Activated CD8-positive, alpha-beta memory T cell treated with anti-CD3 and anti-CD28 coated beads, Interleukin-2, amount 10 ng/mL, durations not matched to agents 7 days and 5 days (primary cell): Measurements from ENCODE around the gene KCNJ15. TPM values are rescaled to one million over a fixed set of nuclear protein-coding genes. Genes with fewer than 3 reads are reported as not detected.
"Not testable (repeated sequence)": the region's sequence is repeated elsewhere in the genome, so short reads cannot be mapped to it uniquely, and the experiment has no call there.

ENCODE experiments used
- ATAC-seq: fragments of 150-1000 bp; cut with Tn5 transposase; one replicate; pipeline ENCODE4 v1.10.0; 2021; ENCODE audit warnings: moderate library complexity
- CTCF ChIA-PET: fragments of 350-600 bp; sonication (Branson Sonifier 250); formaldehyde crosslinking; loops from one replicate; lab custom pipeline; 2021; ENCODE audit warnings: antibody characterized with exemption; lab: Charles Lee
- DNase-seq: peaks from one replicate; pipeline ENCODE4 v3.0.0-alpha.2; 2020
- H3K27ac Mint-ChIP-seq: one replicate; pipeline ENCODE4 v1.8.0; 2021; ENCODE audit warnings: mild to moderate bottlenecking, mixed read lengths
- H3K27me3 Mint-ChIP-seq: one replicate; pipeline ENCODE4 v1.8.0; 2021; ENCODE audit warnings: mixed read lengths
- H3K36me3 Mint-ChIP-seq: one replicate; pipeline ENCODE4 v1.8.0; 2021; ENCODE audit warnings: mild to moderate bottlenecking, mixed read lengths
- H3K4me1 Mint-ChIP-seq: one replicate; pipeline ENCODE4 v1.8.0; 2021; ENCODE audit warnings: mixed read lengths
- H3K4me3 Mint-ChIP-seq: one replicate; pipeline ENCODE4 v1.8.0; 2021; ENCODE audit warnings: mild to moderate bottlenecking, moderate library complexity, mixed read lengths
- H3K9me3 Mint-ChIP-seq: one replicate; pipeline ENCODE4 v1.8.0; 2022; ENCODE audit warnings: low read depth, mixed read lengths
- total RNA-seq, 2 experiments: library from RNA; stranded (reverse); gene quantifications; one replicate each; pipeline ENCODE4 v1.2.3, GENCODE V29; 2021

Gene KCNJ15
- total RNA-seq, 2 experiments from 2014 or later, result not detected

DNA sequence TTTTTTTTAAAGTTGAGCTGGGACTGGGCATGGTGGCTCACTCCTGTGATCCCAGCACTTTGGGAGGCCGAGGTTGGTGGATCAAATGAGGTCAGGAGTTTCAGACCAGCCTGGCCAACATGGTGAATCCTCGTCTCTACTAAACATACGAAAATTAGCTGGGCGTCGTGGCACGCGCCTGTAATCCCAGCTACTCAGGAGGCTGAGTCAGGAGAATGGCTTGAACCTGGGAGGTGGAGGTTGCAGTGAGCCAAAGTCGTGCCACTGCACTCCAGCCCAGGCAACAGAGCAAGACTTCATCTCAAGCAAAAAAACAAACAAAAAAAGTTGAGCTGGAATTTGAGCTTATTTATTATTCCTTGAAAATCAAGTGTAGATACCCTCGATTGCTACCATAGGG, 21.5 kb upstream of the KCNJ15 start:
- ATAC-seq, H3K27ac Mint-ChIP-seq: not testable (repeated sequence)

DNA sequence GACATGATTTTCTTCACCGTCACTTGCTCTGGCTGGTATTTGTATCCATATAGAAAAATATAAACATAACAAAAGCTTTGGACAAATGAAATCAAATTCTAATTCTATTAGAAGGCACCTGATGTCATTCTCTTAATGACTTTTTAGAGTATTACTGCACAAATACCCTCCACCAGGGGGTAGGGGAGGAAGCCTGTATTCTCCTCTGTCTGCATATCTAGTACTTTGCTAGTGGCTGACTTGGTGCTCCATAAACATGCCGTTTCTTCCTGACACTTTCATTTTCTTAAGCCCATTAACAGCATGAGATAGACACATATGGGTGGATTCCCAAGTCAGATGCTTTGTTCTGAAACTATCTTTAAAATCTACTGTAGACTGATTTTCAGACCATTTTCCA, 20.6 kb upstream of the KCNJ15 start:
- ATAC-seq (no peak), DNase-seq (no peak)
- CTCF ChIA-PET, result no interaction called here
- H3K9me3 Mint-ChIP-seq, result no peaks in the 10 kb centered on the region
- H3K4me3 Mint-ChIP-seq, result no peak overlapping the region
- H3K27ac Mint-ChIP-seq, result no peak overlapping the region
- H3K27me3 Mint-ChIP-seq, result no peaks in the 10 kb centered on the region
- H3K4me1 Mint-ChIP-seq, result no peaks in the 10 kb centered on the region
- H3K36me3 Mint-ChIP-seq, result no peaks in the 10 kb centered on the region

More for the DNA sequence above, 21.5 kb upstream of the KCNJ15 start:
- H3K27me3 Mint-ChIP-seq, CTCF ChIA-PET, H3K4me3 Mint-ChIP-seq, H3K9me3 Mint-ChIP-seq, DNase-seq, H3K4me1 Mint-ChIP-seq, H3K36me3 Mint-ChIP-seq: not testable (repeated sequence)

DNA sequence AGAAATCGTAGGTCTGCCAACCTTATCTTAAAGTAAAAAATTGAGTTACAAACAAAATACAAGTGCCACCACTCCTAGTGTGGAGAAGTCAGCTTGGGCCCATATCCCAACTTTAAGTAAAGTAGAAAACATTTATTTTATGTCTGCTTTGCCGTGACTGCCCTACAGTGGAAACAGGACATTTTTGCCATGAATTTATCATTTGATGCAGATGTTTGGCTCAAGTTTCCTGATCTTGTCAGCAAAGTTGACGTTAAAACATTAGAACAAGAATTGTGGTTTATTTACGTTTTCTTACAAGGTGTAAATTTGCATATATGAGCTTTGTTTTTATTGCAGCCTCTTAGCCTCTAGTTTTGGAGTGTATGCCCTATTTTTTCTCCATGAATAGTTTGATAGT, 17.1 kb upstream of the KCNJ15 start:
- ATAC-seq, result no peak
- CTCF ChIA-PET, result no interaction called here
- Mint-ChIP-seq H3K36me3 (no peaks in the 10 kb centered on the region), H3K27ac (no peak overlapping the region), H3K9me3 (no peaks in the 10 kb centered on the region), H3K4me1 (peaks cover 8% of the 10 kb centered on the region), H3K27me3 (peaks cover 17% of the 10 kb centered on the region), H3K4me3 (no peak overlapping the region)
- DNase-seq, result no peak

GRCh38 chr21:38240129-38240528, 16.7 kb upstream of the KCNJ15 start:
- Mint-ChIP-seq H3K4me3 (no peak overlapping the region), H3K27me3 (peaks cover 20% of the 10 kb centered on the region), H3K27ac (no peak overlapping the region), H3K9me3 (peaks cover 2% of the 10 kb centered on the region), H3K36me3 (no peaks in the 10 kb centered on the region), H3K4me1 (peaks cover 12% of the 10 kb centered on the region)
- ATAC-seq (no peak), DNase-seq (no peak)
- CTCF ChIA-PET, result no interaction called here

DNA sequence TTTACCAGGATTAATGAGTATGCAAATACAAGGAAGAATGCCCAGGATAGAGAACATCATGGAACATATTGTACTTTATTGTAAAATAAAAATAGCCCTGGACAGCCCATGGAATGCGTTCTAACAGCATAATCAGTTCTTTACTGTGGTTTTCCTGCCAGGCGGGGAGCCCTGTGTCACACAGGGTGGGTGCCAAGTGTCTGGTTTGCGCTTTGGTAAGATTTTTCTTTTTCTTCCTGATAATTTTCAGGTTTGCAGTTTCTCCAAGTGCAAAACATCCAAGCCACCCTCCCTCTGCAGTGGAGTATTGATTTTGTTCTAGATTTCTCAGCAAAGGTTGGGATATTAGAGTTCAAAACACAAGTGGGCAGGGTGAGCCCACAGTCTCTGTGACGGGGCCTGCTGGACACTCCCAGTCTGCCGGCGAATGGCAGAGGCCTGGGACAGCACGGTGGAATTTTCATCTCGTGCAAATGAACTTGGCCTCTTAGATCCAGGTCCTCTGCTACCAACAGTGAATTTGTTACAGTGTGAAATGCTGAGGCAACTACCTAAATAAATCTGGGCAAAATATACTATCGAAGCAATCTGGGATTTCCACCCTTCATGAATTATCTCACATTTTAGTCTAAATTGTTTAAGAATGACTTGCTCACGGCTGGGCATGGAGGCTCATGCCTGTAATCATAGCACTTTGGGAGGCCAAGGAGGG, 15.6 kb upstream of the KCNJ15 start:
- H3K4me3 Mint-ChIP-seq, result no peak overlapping the region
- CTCF ChIA-PET, result no interaction called here
- no peak for DNase-seq
- H3K27me3 Mint-ChIP-seq, result peaks cover 24% of the 10 kb centered on the region
- ATAC-seq, result no peak
- peaks cover 18% of the 10 kb centered on the region for H3K4me1 Mint-ChIP-seq
- H3K27ac Mint-ChIP-seq, result no peak overlapping the region
- H3K9me3 Mint-ChIP-seq, result peaks cover 7% of the 10 kb centered on the region
- H3K36me3 Mint-ChIP-seq, result no peaks in the 10 kb centered on the region

GRCh38 chr21:38242061-38242460, 14.7 kb upstream of the KCNJ15 start:
- DNase-seq (no peak), ATAC-seq (no peak)
- no peak overlapping the region for H3K4me3 Mint-ChIP-seq
- peaks cover under 1% of the 10 kb centered on the region for H3K36me3 Mint-ChIP-seq
- peaks cover 18% of the 10 kb centered on the region for H3K4me1 Mint-ChIP-seq
- H3K27me3 Mint-ChIP-seq, result peaks cover 29% of the 10 kb centered on the region
- peaks cover 8% of the 10 kb centered on the region for H3K9me3 Mint-ChIP-seq
- CTCF ChIA-PET, result no interaction called here
- no peak overlapping the region for H3K27ac Mint-ChIP-seq

DNA sequence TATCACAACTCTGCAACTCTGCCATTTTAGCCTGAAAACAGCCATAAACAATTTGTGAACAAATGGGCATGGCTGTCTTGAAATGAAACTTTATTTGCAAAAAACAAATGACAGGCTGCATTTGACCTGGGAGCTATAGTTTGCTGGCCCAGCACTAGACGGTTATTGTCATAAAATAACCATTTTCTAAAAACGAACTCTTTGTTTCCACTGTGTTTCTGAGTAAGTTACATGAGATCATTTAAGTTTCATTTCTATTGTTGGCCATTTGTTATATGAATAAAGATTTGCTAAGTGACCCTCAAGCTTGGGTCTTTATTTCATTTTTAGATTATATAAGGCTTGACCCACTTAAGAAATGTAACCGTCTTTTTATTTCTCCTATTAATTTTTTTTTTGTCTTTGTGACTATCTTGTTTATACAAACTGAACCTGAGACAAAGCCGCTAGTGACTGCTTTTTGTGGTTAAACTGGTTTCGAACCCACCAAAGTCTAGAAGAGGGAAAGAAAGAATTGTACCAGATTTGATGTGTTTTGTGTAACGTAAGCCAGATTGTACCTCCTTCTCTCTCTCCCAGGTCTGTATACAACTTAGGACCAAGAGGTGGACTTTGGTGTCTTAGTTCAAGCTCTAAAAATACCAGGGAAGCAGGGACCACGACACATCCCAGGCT, 12.9 kb upstream of the KCNJ15 start:
- no peak overlapping the region for H3K4me3 Mint-ChIP-seq
- H3K27me3 Mint-ChIP-seq, result peaks cover 34% of the 10 kb centered on the region
- no peak overlapping the region for H3K27ac Mint-ChIP-seq
- DNase-seq (no peak), ATAC-seq (no peak)
- peaks cover 20% of the 10 kb centered on the region for H3K4me1 Mint-ChIP-seq
- H3K9me3 Mint-ChIP-seq, result peaks cover 11% of the 10 kb centered on the region
- H3K36me3 Mint-ChIP-seq, result peaks cover 1% of the 10 kb centered on the region
- CTCF ChIA-PET, result no interaction called here

DNA sequence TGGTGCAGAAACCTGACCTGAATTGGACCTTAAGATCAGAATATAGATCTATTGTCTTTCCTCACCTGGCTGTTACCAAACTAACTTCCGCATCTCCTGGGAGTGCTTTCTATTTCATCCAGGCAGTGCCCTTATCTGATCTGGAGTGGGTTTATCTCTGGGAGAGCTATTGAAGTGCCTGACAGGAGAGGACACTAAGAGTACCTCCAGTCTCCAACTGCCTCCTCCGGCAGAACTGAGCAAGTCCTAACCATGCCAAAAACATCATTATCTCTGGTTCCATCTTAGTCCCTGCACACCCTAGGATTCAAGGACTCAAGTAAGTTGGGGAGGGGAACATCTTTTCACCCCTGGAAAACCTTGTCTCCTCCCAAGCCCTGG, 12.4 kb upstream of the KCNJ15 start:
- ATAC-seq (no peak), DNase-seq (no peak)
- Mint-ChIP-seq H3K27ac (no peak overlapping the region), H3K9me3 (peaks cover 11% of the 10 kb centered on the region), H3K4me3 (no peak overlapping the region), H3K4me1 (peaks cover 26% of the 10 kb centered on the region), H3K36me3 (peaks cover 1% of the 10 kb centered on the region), H3K27me3 (peaks cover 34% of the 10 kb centered on the region)
- CTCF ChIA-PET, result no interaction called here

DNA sequence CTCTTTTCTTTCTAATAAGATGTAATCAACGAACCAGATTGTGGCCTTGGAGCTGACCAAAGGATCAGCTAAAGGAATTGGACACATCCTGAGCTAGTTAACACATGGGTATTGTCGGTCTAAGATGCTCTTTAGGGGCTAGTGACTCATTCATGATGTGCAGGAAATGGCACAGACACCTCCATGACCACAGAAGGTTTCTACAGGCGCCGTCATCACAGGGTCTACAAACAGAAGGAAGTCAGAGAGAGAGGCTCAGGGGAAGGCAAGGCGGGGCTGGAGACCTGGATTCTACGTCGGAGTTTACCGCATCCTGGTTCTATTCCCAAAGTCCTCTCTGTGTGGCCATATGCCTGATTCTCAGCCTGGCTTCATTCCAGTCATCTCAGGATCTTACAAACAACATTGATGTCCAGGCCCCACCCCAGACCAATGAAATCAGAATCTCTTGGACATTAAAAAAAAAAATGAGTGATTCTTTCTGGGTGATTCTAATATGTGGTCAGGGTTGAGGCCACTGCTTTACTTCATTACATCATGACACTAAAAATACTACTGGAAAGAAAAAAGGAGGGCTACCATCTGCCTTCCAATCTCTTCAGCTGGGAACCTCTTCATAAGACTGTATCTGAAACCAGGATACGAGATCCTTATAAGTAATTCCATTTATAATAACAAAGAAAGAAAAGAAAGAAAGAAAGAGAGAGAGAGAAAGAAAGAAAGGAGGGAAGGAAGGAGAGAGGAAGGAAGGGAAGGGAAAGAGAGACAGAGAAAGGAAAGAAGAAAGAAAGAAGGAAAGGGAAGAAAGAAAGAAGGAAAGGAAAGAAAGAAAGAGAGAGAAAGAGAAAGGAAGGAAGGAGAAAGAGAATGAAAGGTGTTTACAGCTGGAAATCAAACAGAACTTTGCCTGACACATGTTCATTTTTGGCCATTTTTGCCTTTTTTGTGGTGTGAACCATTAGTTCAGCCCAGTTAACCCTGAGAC, 11.6 kb upstream of the KCNJ15 start:
- Mint-ChIP-seq H3K36me3 (peaks cover 1% of the 10 kb centered on the region), H3K4me3 (no peak overlapping the region), H3K4me1 (peaks cover 26% of the 10 kb centered on the region), H3K9me3 (peaks cover 11% of the 10 kb centered on the region), H3K27me3 (peaks cover 34% of the 10 kb centered on the region), H3K27ac (no peak overlapping the region)
- peak; percentile 77 for DNase-seq
- peak; percentile 98 for ATAC-seq
- CTCF ChIA-PET, result no interaction called here

DNA sequence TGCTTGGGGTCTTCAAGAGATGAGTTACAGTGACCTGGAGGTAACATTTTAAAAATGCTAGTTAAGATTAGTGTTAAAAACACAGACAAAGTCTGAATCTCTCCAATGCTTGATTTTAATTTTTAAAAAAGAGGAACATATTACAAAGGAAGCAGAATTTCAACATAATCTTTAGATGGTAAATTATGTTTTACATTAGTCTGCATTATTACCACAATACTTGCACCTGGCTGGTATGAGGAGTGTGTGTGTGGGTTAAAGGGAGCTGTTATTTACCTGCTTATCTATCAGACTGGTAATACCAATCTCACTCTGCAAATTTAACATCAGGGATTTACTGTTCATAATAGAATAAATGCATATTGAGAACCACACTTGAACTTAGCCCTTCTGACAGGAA, 10.3 kb upstream of the KCNJ15 start:
- Mint-ChIP-seq H3K27ac (no peak overlapping the region), H3K27me3 (peaks cover 34% of the 10 kb centered on the region), H3K4me1 (peaks cover 26% of the 10 kb centered on the region), H3K36me3 (peaks cover 1% of the 10 kb centered on the region), H3K9me3 (peaks cover 11% of the 10 kb centered on the region), H3K4me3 (no peak overlapping the region)
- no peak for ATAC-seq
- DNase-seq, result no peak
- CTCF ChIA-PET, result no interaction called here

- Mint-ChIP-seq H3K27me3 (peaks cover 34% of the 10 kb centered on the region), H3K9me3 (peaks cover 11% of the 10 kb centered on the region), H3K4me1 (peaks cover 26% of the 10 kb centered on the region)
- ATAC-seq, H3K27ac Mint-ChIP-seq, H3K4me3 Mint-ChIP-seq, H3K36me3 Mint-ChIP-seq, CTCF ChIA-PET, DNase-seq: not testable (repeated sequence)
Observed at GRCh38 chr21:38247054-38247453, 9.7 kb upstream of the KCNJ15 start.

- DNase-seq (no peak), ATAC-seq (no peak)
- peaks cover 28% of the 10 kb centered on the region for H3K27me3 Mint-ChIP-seq
- CTCF ChIA-PET, result no interaction called here
- no peak overlapping the region for H3K4me3 Mint-ChIP-seq
- H3K4me1 Mint-ChIP-seq, result peaks cover 26% of the 10 kb centered on the region
- peaks cover 1% of the 10 kb centered on the region for H3K36me3 Mint-ChIP-seq
- peaks cover 11% of the 10 kb centered on the region for H3K9me3 Mint-ChIP-seq
- H3K27ac Mint-ChIP-seq, result no peak overlapping the region
Observed at GRCh38 chr21:38247738-38248510, 8.9 kb upstream of the KCNJ15 start.

- Mint-ChIP-seq H3K4me1 (peaks cover 22% of the 10 kb centered on the region), H3K27ac (no peak overlapping the region), H3K4me3 (no peak overlapping the region), H3K9me3 (peaks cover 11% of the 10 kb centered on the region), H3K27me3 (peaks cover 31% of the 10 kb centered on the region), H3K36me3 (peaks cover 1% of the 10 kb centered on the region)
- CTCF ChIA-PET, result no interaction called here
- no peak for ATAC-seq
- no peak for DNase-seq
Observed at GRCh38 chr21:38249256-38249655, 7.5 kb upstream of the KCNJ15 start.
